Stimulated activated CD8-positive, alpha-beta memory T cell treated with anti-CD3 and anti-CD28 coated beads, Interleukin-12 subunit alpha, Interleukin-12 subunit beta, amount 100 ng/mL, for 4 hours (primary cell): ENCODE results near the gene P2RX2.

Experiments
- DNase-seq: peaks from one replicate; pipeline ENCODE4 v3.0.0-alpha.2; 2020; ENCODE audit warnings: low read depth

Gene P2RX2

GRCh38 chr12:132620113-132620898 lies 1.7 kb downstream of the P2RX2 start:
- no peak for DNase-seq

GRCh38 chr12:132620899-132621656 lies 2.5 kb downstream of the P2RX2 start:
- no peak for DNase-seq

- DNase-seq: no peak
These were observed 3.3 kb downstream of the P2RX2 start for GRCh38 chr12:132621657-132622435.

GRCh38 chr12:132622437-132623071 lies 4.0 kb downstream of the P2RX2 start:
- DNase-seq: no peak

GRCh38 chr12:132623072-132623869 lies 4.7 kb downstream of the P2RX2 start:
- no peak for DNase-seq

- no peak for DNase-seq
These were observed 5.7 kb downstream of the P2RX2 start for GRCh38 chr12:132624186-132624855.

- DNase-seq: no peak
These were observed 6.5 kb downstream of the P2RX2 start for GRCh38 chr12:132624910-132625630.

GRCh38 chr12:132625731-132626430 lies 7.3 kb downstream of the P2RX2 start:
- DNase-seq: no peak

- DNase-seq: no peak
These were observed 10.8 kb downstream of the P2RX2 start for GRCh38 chr12:132629330-132629729.

GRCh38 chr12:132630672-132631071 lies 12.1 kb downstream of the P2RX2 start:
- no peak for DNase-seq

- no peak for DNase-seq
These were observed 13.1 kb downstream of the P2RX2 start for GRCh38 chr12:132631666-132632065.

GRCh38 chr12:132632521-132633228 lies 14.1 kb downstream of the P2RX2 start:
- DNase-seq: no peak

- no peak for DNase-seq
These were observed 14.8 kb downstream of the P2RX2 start for GRCh38 chr12:132633398-132633797.

- DNase-seq: no peak
These were observed 15.3 kb downstream of the P2RX2 start for GRCh38 chr12:132633901-132634300.

GRCh38 chr12:132634411-132634990 lies 15.9 kb downstream of the P2RX2 start:
- DNase-seq: no peak

GRCh38 chr12:132635076-132635955 lies 16.7 kb downstream of the P2RX2 start:
- DNase-seq: no peak

GRCh38 chr12:132637811-132638210 lies 19.2 kb downstream of the P2RX2 start:
- DNase-seq: no peak
